Hepatocyte (in vitro differentiated cells): Measurements from ENCODE around the gene HHATL.

Source experiments
- CTCF ChIP-seq: fragments of 200-600 bp; sonication (generic); IDR thresholded peaks from 2 replicates; pipeline ENCODE4 v1.5.1; 2016; ENCODE audit warnings: antibody characterized with exemption, mild to moderate bottlenecking; ENCODE audit not compliant: poor library complexity
- EZH2 ChIP-seq: fragments of 200-600 bp; sonication (generic); IDR thresholded peaks from 2 replicates; pipeline ENCODE4 v1.6.1; 2016; ENCODE audit warnings: antibody characterized with exemption, mild to moderate bottlenecking, borderline replicate concordance
- EZH2phosphoT487 ChIP-seq: fragments of 200-600 bp; sonication (generic); IDR thresholded peaks from one replicate; pipeline ENCODE4 v1.6.1; 2018; ENCODE audit warnings: antibody characterized with exemption, mild to moderate bottlenecking, low read depth, moderate library complexity; ENCODE audit not compliant: unreplicated experiment, severe bottlenecking

- TF ChIP-seq CTCF (no peak), EZH2 (no peak), EZH2phosphoT487 (no peak)
Measured at GRCh38 chr3:42666022-42666421, 36.6 kb downstream of the HHATL start.
